NCI-H748 treated with DMSO at 0.1 percent for 48 hours (cell line): ENCODE measurements around the gene ESAM.
A peak's percentile ranks its signal among the peaks of the same experiment; 100 is the strongest.
"Not testable (repeated sequence)": the region's sequence is repeated elsewhere in the genome, so short reads cannot be mapped to it uniquely, and the experiment has no call there.

Experiments used
- DNase-seq: peaks from one replicate; lab custom pipeline; 2025; lab: John Stamatoyannopoulos, UW

ESAM gene

GRCh38 chr11:124776865-124777645 is 15.0 kb upstream of the ESAM start:
- no peak for DNase-seq

- DNase-seq: not testable (repeated sequence)
Measured at GRCh38 chr11:124770959-124771358, 8.9 kb upstream of the ESAM start.

GRCh38 chr11:124769806-124770774 is 8.0 kb upstream of the ESAM start:
- no peak for DNase-seq

GRCh38 chr11:124768914-124769313 is 6.8 kb upstream of the ESAM start:
- no peak for DNase-seq

GRCh38 chr11:124766156-124766555 is 4.1 kb upstream of the ESAM start:
- DNase-seq: no peak

- DNase-seq: peak; percentile 30
Measured at GRCh38 chr11:124763156-124763947, 1.3 kb upstream of the ESAM start.

- peak; percentile 5 for DNase-seq
Measured at GRCh38 chr11:124762624-124763155, 600 bp upstream of the ESAM start.

- no peak for DNase-seq
Measured at GRCh38 chr11:124761301-124762104, 587 bp downstream of the ESAM start.

- no peak for DNase-seq
Measured at GRCh38 chr11:124760806-124761205, 1.3 kb downstream of the ESAM start.

GRCh38 chr11:124760205-124760652 is 1.9 kb downstream of the ESAM start:
- no peak for DNase-seq

GRCh38 chr11:124759266-124760204 is 2.6 kb downstream of the ESAM start:
- DNase-seq: no peak

- peak; percentile 58 for DNase-seq
Measured at GRCh38 chr11:124758355-124759265, 3.5 kb downstream of the ESAM start.

- DNase-seq: no peak
Measured at GRCh38 chr11:124757320-124757719, 4.8 kb downstream of the ESAM start.

- no peak for DNase-seq
Measured at GRCh38 chr11:124756753-124757227, 5.3 kb downstream of the ESAM start.

- no peak for DNase-seq
Measured at GRCh38 chr11:124756033-124756752, 5.9 kb downstream of the ESAM start.

GRCh38 chr11:124754710-124755109 is 7.4 kb downstream of the ESAM start:
- DNase-seq: no peak

GRCh38 chr11:124754309-124754708 is 7.8 kb downstream of the ESAM start:
- DNase-seq: no peak

GRCh38 chr11:124753624-124754023 is 8.5 kb downstream of the ESAM start:
- no peak for DNase-seq
